ENCODE measurements around the gene TAS2R13.

TAS2R13 gene

DNA sequence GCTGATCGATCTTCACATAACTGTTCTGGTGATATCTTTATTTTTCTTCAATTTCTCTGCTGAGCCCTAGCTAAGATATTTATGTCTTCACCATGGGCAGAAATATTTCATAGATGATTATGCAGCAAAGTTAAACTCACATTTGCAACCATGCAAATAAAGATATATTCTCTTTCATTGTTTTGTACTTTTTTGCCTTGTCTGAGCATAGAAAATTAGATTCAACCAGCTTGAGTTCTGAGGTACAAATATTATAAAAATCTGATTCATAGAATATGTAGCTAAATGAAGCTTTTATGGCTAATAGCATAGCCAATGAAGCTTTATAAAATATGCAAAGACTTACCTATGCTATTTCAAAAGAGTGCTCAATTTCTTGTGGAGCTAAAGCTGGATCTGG, at the start of gene TAS2R13:
TSS of gene TAS2R13 (minus strand) at position 101 of the 400 bp plus-strand sequence. CDS start 264 bp downstream, outside the sequence.
- H3K27me3 Mint-ChIP-seq: no peaks in the 10 kb centered on the region
- H3K36me3 Mint-ChIP-seq (ENCODE audit: low read depth): peaks cover 57% of the 10 kb centered on the region
- DNase-seq: no peak
- no peak within 1 kb of the TSS for H3K4me3 Mint-ChIP-seq
- no peaks in the 10 kb centered on the region for H3K4me1 Mint-ChIP-seq (ENCODE audit: low read depth)
- no peak within 1 kb of the TSS for H3K27ac Mint-ChIP-seq
- H3K9me3 Mint-ChIP-seq: peaks cover 14% of the 10 kb centered on the region

DNA sequence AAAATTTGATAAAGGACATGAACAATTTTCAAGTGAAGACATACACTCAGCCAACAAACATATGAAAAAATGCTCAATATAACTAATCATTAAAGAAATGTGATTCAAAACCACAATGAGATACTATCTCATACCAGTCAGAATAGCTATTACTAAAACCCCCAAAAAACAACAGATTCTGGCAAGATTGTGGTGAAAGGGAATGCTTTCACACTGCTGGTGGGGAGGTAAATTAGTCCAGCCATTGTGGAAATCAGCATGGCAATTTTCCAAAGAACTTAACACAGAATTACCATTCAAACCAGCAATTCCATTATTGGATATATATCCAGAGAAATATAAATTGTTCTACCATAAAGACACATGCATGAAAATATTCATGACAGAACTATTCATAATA, 48.4 kb upstream of the TAS2R13 start:
- H3K27ac Mint-ChIP-seq: no peak overlapping the region
- peaks cover 22% of the 10 kb centered on the region for H3K9me3 Mint-ChIP-seq
- H3K36me3 Mint-ChIP-seq (ENCODE audit: low read depth): peaks cover 44% of the 10 kb centered on the region
- no peaks in the 10 kb centered on the region for H3K27me3 Mint-ChIP-seq
- no peak for DNase-seq
- peaks cover 48% of the 10 kb centered on the region for H3K4me1 Mint-ChIP-seq (ENCODE audit: low read depth)
- H3K4me3 Mint-ChIP-seq: no peak overlapping the region

GRCh38 chr12:10956085-10956484, 46.7 kb upstream of the TAS2R13 start:
- Mint-ChIP-seq H3K4me3 (no peak overlapping the region), H3K36me3 (ENCODE audit: low read depth) (peaks cover 47% of the 10 kb centered on the region), H3K4me1 (ENCODE audit: low read depth) (peaks cover 36% of the 10 kb centered on the region), H3K27me3 (no peaks in the 10 kb centered on the region), H3K9me3 (peaks cover 23% of the 10 kb centered on the region), H3K27ac (no peak overlapping the region)
- no peak for DNase-seq

GRCh38 chr12:10952645-10953044, 43.3 kb upstream of the TAS2R13 start:
- Mint-ChIP-seq H3K27me3 (no peaks in the 10 kb centered on the region), H3K36me3 (ENCODE audit: low read depth) (peaks cover 56% of the 10 kb centered on the region), H3K4me3 (no peak overlapping the region), H3K9me3 (peaks cover 24% of the 10 kb centered on the region), H3K27ac (no peak overlapping the region), H3K4me1 (ENCODE audit: low read depth) (peaks cover 19% of the 10 kb centered on the region)
- no peak for DNase-seq

DNA sequence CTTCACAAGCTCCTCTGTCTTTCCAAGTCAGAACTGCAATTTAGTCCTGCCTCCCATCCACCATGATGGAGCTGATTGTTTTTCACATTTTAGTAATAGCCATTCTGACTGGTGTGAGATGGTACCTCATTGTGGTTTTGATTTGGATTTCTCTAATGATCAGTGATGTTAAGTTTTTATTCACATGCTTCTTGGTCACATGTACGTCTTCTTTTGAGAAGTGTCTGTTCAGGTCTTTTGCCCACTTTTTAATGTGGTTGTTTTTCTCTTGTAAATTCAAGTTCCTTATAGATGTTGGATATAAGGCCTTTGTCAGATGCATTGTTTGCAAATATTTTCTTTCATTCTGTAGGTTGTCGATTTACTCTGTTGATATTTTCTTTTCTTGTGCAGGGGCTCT, 33.8 kb upstream of the TAS2R13 start:
- Mint-ChIP-seq H3K27me3 (no peaks in the 10 kb centered on the region), H3K4me1 (ENCODE audit: low read depth) (peaks cover 8% of the 10 kb centered on the region), H3K27ac (no peak overlapping the region), H3K9me3 (peaks cover 13% of the 10 kb centered on the region), H3K4me3 (no peak overlapping the region), H3K36me3 (ENCODE audit: low read depth) (peaks cover 7% of the 10 kb centered on the region)
- no peak for DNase-seq

DNA sequence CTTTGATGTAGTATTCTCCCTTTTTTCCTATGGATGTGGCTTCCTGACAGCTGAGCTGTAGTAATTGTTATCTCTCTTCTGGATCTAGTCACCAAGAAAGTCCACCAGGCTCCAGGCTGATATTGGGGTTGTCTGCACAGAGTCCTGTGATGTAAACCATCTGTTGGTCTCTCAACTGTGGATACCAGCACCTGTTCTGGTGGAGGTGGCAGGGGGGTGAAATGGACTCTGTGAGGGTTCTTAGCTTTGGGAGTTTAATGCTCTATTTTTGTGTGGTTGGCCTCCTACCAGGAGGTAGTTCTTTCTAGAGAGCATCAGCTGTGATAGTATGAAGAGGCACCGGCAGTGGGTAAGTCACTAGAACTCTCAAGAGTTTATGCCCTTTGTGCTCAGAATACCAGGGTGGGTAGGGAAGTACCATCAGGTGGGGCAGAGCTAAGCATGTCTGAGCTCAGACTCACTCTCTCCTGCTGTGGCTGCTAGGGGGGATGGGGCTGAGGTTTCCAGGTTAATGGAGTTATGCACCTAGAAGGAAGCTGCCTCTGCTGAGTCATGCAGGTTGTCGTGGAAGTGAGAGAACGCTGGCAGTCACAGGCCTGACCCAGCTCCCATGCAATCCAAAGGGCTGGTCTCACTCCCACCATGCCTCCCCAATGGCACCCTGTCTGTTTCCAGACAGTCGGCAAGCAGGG, 32.7 kb upstream of the TAS2R13 start:
- no peak for DNase-seq
- H3K36me3 Mint-ChIP-seq (ENCODE audit: low read depth): peaks cover 2% of the 10 kb centered on the region
- no peak overlapping the region for H3K27ac Mint-ChIP-seq
- peaks cover 12% of the 10 kb centered on the region for H3K9me3 Mint-ChIP-seq
- no peaks in the 10 kb centered on the region for H3K27me3 Mint-ChIP-seq
- peaks cover 8% of the 10 kb centered on the region for H3K4me1 Mint-ChIP-seq (ENCODE audit: low read depth)
- H3K4me3 Mint-ChIP-seq: no peak overlapping the region

- Mint-ChIP-seq H3K9me3 (peaks cover 5% of the 10 kb centered on the region), H3K4me3 (no peak overlapping the region), H3K27me3 (no peaks in the 10 kb centered on the region), H3K27ac (no peak overlapping the region), H3K4me1 (ENCODE audit: low read depth) (peaks cover 8% of the 10 kb centered on the region), H3K36me3 (ENCODE audit: low read depth) (peaks cover 2% of the 10 kb centered on the region)
- DNase-seq: no peak
Observed at GRCh38 chr12:10941369-10941768, 32.0 kb upstream of the TAS2R13 start.

DNA sequence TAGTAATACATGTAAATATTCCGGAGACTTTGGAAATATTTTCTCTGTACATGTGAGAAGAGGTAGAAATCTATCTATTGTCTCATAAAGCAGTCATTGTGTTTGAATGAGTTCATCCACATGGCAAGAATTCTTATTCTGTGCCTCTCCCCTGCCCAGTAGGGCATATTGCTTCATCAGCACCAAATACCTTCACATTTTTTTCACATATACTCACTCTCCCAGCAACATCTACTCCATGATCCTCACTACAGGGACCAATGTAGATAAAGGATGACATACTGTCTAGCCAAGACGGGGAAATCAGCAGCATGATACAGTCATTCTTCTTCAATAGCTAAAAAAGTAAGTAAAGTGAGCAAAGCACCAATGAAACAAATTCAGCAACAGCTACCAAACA, 31.0 kb upstream of the TAS2R13 start:
- H3K9me3 Mint-ChIP-seq: no peaks in the 10 kb centered on the region
- DNase-seq: no peak
- no peak overlapping the region for H3K27ac Mint-ChIP-seq
- peaks cover 8% of the 10 kb centered on the region for H3K4me1 Mint-ChIP-seq (ENCODE audit: low read depth)
- peaks cover 2% of the 10 kb centered on the region for H3K36me3 Mint-ChIP-seq (ENCODE audit: low read depth)
- no peaks in the 10 kb centered on the region for H3K27me3 Mint-ChIP-seq
- H3K4me3 Mint-ChIP-seq: no peak overlapping the region

GRCh38 chr12:10939163-10939562, 29.8 kb upstream of the TAS2R13 start, which contains the start of gene TAS2R14:
Gene TAS2R14, minus strand, starts transcription at chr12:10939263. Its CDS starts 56 bp downstream, at chr12:10939207.
- no peaks in the 10 kb centered on the region for H3K9me3 Mint-ChIP-seq
- DNase-seq: no peak
- peaks cover 2% of the 10 kb centered on the region for H3K36me3 Mint-ChIP-seq (ENCODE audit: low read depth)
- no peak within 1 kb of the TSS for H3K4me3 Mint-ChIP-seq
- no peaks in the 10 kb centered on the region for H3K27me3 Mint-ChIP-seq
- no peak within 1 kb of the TSS for H3K27ac Mint-ChIP-seq
- peaks cover 8% of the 10 kb centered on the region for H3K4me1 Mint-ChIP-seq (ENCODE audit: low read depth)

GRCh38 chr12:10936506-10936905, 27.1 kb upstream of the TAS2R13 start:
- Mint-ChIP-seq H3K4me1 (ENCODE audit: low read depth) (no peaks in the 10 kb centered on the region), H3K27ac (no peak overlapping the region), H3K36me3 (ENCODE audit: low read depth) (peaks cover under 1% of the 10 kb centered on the region), H3K9me3 (no peaks in the 10 kb centered on the region), H3K27me3 (no peaks in the 10 kb centered on the region), H3K4me3 (no peak overlapping the region)
- DNase-seq: no peak

- Mint-ChIP-seq H3K9me3 (no peaks in the 10 kb centered on the region), H3K4me3 (no peak within 1 kb of the TSS), H3K4me1 (ENCODE audit: low read depth) (no peaks in the 10 kb centered on the region), H3K27me3 (no peaks in the 10 kb centered on the region), H3K36me3 (ENCODE audit: low read depth) (peaks cover 3% of the 10 kb centered on the region), H3K27ac (no peak within 1 kb of the TSS)
- DNase-seq: no peak
Observed at GRCh38 chr12:10928746-10929286, 19.5 kb upstream of the TAS2R13 start, which contains the start of gene PRH2. Gene PRH2, plus strand, starts transcription at chr12:10929236. Its CDS starts 38 bp downstream, at chr12:10929274.

- Mint-ChIP-seq H3K27me3 (no peaks in the 10 kb centered on the region), H3K27ac (no peak overlapping the region)
Observed at GRCh38 chr12:10926269-10926668, 16.9 kb upstream of the TAS2R13 start.

GRCh38 chr12:10919809-10920208, 10.4 kb upstream of the TAS2R13 start:
- no peak for DNase-seq
- Mint-ChIP-seq H3K4me3 (no peak overlapping the region), H3K4me1 (ENCODE audit: low read depth) (no peaks in the 10 kb centered on the region), H3K36me3 (ENCODE audit: low read depth) (no peaks in the 10 kb centered on the region), H3K27ac (no peak overlapping the region), H3K9me3 (no peaks in the 10 kb centered on the region), H3K27me3 (no peaks in the 10 kb centered on the region)

More at GRCh38 chr12:10926269-10926668, 16.9 kb upstream of the TAS2R13 start:
- Mint-ChIP-seq H3K36me3 (ENCODE audit: low read depth) (peaks cover 3% of the 10 kb centered on the region), H3K4me3 (no peak overlapping the region), H3K9me3 (no peaks in the 10 kb centered on the region), H3K4me1 (ENCODE audit: low read depth) (no peaks in the 10 kb centered on the region)
- no peak for DNase-seq

- H3K9me3 Mint-ChIP-seq: peaks cover 7% of the 10 kb centered on the region
Observed at GRCh38 chr12:10910380-10910779, 1.0 kb upstream of the TAS2R13 start.

DNA sequence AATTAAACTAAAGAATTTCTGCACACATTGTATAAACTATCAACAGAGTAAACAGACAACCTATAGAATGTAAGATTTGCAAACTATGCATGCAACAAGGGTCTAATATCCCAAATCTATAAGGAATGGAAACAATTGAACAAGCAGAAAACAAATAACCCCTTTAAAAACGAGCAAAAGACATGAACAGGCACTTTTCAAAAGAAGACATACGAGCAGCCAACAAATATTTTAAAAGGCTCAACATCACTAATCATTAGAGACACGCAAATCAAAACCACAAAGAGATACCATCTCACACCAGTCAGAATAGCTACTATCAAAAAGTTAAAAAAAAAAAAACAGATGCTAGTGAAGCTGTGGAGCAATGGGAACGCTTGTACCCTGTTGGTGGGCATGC, 4.7 kb downstream of the TAS2R13 start:
- no peak overlapping the region for H3K27ac Mint-ChIP-seq
- H3K36me3 Mint-ChIP-seq (ENCODE audit: low read depth): peaks cover 69% of the 10 kb centered on the region
- no peaks in the 10 kb centered on the region for H3K27me3 Mint-ChIP-seq
- no peak overlapping the region for H3K4me3 Mint-ChIP-seq
- no peak for DNase-seq
- H3K9me3 Mint-ChIP-seq: peaks cover 33% of the 10 kb centered on the region
- no peaks in the 10 kb centered on the region for H3K4me1 Mint-ChIP-seq (ENCODE audit: low read depth)

More at GRCh38 chr12:10910380-10910779, 1.0 kb upstream of the TAS2R13 start:
- Mint-ChIP-seq H3K27ac (no peak overlapping the region), H3K36me3 (ENCODE audit: low read depth) (peaks cover 48% of the 10 kb centered on the region), H3K4me3 (no peak overlapping the region), H3K4me1 (ENCODE audit: low read depth) (no peaks in the 10 kb centered on the region), H3K27me3 (no peaks in the 10 kb centered on the region)
- no peak for DNase-seq

Measured in activated T-cell treated with anti-CD3 and anti-CD28 coated beads, Interleukin-2, amount 50 U/mL, for 24 hours (primary cell).